ENCODE data around the gene RALGPS1. TPM values are rescaled to one million over a fixed set of nuclear protein-coding genes. Genes with fewer than 3 reads are reported as not detected.

RALGPS1 gene
- total and polyA plus RNA-seq, 2 of the 13 experiments (the other 11 are each of a cell fraction or from before 2014, with no cell fraction given), result 3.7 to 6.5 TPM

DNA sequence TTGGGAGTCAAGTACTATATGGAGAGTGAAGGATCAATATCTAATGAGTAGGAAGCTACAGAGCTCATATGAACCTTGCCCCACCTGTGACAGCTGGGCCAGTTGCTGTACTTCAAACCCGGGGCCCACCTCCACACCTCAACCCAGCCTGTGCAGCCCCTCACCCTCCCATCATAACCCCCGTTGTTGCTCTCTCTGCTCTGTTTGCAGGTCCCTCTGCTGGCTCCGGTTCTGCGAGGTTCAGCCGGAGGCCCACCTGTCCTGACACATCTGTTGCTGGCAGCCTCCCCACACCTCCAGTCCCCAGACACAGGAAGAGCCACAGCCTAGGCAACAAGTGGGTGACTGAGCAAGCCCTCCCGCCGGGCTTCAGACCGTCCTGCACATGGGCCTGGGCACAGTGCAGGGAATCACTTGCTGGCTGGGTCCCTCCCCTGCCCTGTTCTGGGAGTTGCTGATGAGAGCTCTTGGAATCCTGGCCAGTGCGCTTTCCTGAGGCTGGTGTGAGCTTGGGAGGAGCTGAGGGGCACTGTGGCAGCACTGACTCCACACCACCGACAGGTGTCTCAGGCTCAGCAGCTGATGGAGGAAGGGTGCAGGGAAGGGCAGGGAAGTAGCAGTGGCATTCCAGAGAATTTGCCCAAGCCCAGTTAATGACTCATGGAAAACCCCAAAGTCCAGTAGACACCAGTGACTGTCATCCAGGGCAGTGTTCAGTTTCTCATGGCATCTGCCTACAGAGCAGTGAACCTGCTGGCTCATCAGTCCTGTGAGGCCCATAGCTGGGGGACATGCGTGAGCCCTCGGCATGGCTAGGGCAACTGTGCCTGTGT is 280.5 kb downstream of the RALGPS1 start (continued):
- TF ChIP-seq, protein P1, sequence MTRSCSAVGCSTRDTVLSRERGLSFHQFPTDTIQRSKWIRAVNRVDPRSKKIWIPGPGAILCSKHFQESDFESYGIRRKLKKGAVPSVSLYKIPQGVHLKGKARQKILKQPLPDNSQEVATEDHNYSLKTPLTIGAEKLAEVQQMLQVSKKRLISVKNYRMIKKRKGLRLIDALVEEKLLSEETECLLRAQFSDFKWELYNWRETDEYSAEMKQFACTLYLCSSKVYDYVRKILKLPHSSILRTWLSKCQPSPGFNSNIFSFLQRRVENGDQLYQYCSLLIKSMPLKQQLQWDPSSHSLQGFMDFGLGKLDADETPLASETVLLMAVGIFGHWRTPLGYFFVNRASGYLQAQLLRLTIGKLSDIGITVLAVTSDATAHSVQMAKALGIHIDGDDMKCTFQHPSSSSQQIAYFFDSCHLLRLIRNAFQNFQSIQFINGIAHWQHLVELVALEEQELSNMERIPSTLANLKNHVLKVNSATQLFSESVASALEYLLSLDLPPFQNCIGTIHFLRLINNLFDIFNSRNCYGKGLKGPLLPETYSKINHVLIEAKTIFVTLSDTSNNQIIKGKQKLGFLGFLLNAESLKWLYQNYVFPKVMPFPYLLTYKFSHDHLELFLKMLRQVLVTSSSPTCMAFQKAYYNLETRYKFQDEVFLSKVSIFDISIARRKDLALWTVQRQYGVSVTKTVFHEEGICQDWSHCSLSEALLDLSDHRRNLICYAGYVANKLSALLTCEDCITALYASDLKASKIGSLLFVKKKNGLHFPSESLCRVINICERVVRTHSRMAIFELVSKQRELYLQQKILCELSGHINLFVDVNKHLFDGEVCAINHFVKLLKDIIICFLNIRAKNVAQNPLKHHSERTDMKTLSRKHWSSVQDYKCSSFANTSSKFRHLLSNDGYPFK (CRISPR knock-in tag; IDR thresholded peaks at IDR 0.05; ENCODE audit: borderline replicate concordance), result no peak
- TF ChIP-seq RAD21 (CRISPR knock-in tag; IDR thresholded peaks at IDR 0.05) (0 out of 2 replicates have a peak, but pooled peaks have one; percentile 18), SMARCE1 (IDR thresholded peaks at IDR 0.05; ENCODE audit: borderline replicate concordance) (no peak), TBX2 (CRISPR knock-in tag; IDR thresholded peaks at IDR 0.05; ENCODE audit: borderline replicate concordance) (0 out of 2 replicates have a peak, but pooled peaks have one; percentile 36), SMC3 (IDR thresholded peaks at IDR 0.05; ENCODE audit: low read length) (peak; percentile 46; the same call in 1 of the 2 replicates), MIER3 (CRISPR knock-in tag; IDR thresholded peaks at IDR 0.05; ENCODE audit: borderline replicate concordance) (no peak), MTA3 (CRISPR knock-in tag; IDR thresholded peaks at IDR 0.05) (no peak), TEAD3 (CRISPR knock-in tag; optimal IDR thresholded peaks at IDR 0.05; ENCODE audit: borderline replicate concordance) (peak; percentile 83), ZNF333 (CRISPR knock-in tag; IDR thresholded peaks at IDR 0.05; ENCODE audit: borderline replicate concordance) (no peak), PITX1 (CRISPR knock-in tag; IDR thresholded peaks at IDR 0.05) (0 out of 2 replicates have a peak, but pooled peaks have one; percentile 20), MAFK (conservative IDR thresholded peaks at IDR 0.05 in 1 of 2, IDR thresholded peaks at IDR 0.05 in 1 of 2; ENCODE audit: low read length in 2 of 2) (peak; percentile 83 to 93)
- TF ChIP-seq, protein P2, sequence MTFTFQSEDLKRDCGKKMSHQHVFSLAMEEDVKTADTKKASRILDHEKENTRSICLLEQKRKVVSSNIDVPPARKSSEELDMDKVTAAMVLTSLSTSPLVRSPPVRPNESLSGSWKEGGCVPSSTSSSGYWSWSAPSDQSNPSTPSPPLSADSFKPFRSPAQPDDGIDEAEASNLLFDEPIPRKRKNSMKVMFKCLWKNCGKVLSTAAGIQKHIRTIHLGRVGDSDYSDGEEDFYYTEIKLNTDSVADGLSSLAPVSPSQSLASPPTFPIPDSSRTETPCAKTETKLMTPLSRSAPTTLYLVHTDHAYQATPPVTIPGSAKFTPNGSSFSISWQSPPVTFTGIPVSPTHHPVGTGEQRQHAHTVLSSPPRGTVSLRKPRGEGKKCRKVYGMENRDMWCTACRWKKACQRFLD (CRISPR knock-in tag; IDR thresholded peaks at IDR 0.05; ENCODE audit: borderline replicate concordance), result no peak
- TF ChIP-seq, protein P3, sequence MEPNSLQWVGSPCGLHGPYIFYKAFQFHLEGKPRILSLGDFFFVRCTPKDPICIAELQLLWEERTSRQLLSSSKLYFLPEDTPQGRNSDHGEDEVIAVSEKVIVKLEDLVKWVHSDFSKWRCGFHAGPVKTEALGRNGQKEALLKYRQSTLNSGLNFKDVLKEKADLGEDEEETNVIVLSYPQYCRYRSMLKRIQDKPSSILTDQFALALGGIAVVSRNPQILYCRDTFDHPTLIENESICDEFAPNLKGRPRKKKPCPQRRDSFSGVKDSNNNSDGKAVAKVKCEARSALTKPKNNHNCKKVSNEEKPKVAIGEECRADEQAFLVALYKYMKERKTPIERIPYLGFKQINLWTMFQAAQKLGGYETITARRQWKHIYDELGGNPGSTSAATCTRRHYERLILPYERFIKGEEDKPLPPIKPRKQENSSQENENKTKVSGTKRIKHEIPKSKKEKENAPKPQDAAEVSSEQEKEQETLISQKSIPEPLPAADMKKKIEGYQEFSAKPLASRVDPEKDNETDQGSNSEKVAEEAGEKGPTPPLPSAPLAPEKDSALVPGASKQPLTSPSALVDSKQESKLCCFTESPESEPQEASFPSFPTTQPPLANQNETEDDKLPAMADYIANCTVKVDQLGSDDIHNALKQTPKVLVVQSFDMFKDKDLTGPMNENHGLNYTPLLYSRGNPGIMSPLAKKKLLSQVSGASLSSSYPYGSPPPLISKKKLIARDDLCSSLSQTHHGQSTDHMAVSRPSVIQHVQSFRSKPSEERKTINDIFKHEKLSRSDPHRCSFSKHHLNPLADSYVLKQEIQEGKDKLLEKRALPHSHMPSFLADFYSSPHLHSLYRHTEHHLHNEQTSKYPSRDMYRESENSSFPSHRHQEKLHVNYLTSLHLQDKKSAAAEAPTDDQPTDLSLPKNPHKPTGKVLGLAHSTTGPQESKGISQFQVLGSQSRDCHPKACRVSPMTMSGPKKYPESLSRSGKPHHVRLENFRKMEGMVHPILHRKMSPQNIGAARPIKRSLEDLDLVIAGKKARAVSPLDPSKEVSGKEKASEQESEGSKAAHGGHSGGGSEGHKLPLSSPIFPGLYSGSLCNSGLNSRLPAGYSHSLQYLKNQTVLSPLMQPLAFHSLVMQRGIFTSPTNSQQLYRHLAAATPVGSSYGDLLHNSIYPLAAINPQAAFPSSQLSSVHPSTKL (CRISPR knock-in tag; IDR thresholded peaks at IDR 0.05), result no peak

Measured in HepG2 (cell line).